ENCODE data around the gene BCR. TPM values are rescaled to one million over a fixed set of nuclear protein-coding genes. Genes with fewer than 3 reads are reported as not detected.

The BCR gene
- polyA plus RNA-seq, 1 donor (not counting 4 experiments of a cell fraction or from before 2014, with no cell fraction given): 25.8 TPM

GRCh38 chr22:23230348-23231068 lies 50.2 kb downstream of the BCR start:
- no peak for FAIRE-seq
- dilution Hi-C loops (cut with MboI; ENCODE audit: extremely low pct_ligation_motif_present, low sequenced_read_pairs): no loop called here
- H3K79me2 ChIP-seq (ENCODE audit: control insufficient read depth, insufficient read depth, low read length): peaks cover 85% of the 10 kb centered on the region

GRCh38 chr22:23231471-23232093 lies 51.3 kb downstream of the BCR start:
- no peak for FAIRE-seq
- Histone ChIP-seq H3K4me1 (ENCODE audit: control insufficient read depth, extremely low read depth, insufficient read depth, low read length) (peaks cover 18% of the 10 kb centered on the region), H3K4me3 (ENCODE audit: control insufficient read depth in 2 of 3, extremely low read depth in 1 of 3, insufficient read depth in 2 of 3, low read depth in 1 of 3, low read length in 3 of 3) (no peak overlapping the region), H3K4me2 (ENCODE audit: control insufficient read depth, extremely low read depth, insufficient read depth, low read depth, low read length) (no peak overlapping the region), H3K9me1 (ENCODE audit: control insufficient read depth, extremely low read depth, insufficient read depth, low read length) (peaks cover 2% of the 10 kb centered on the region), H3K79me2 (ENCODE audit: control insufficient read depth, insufficient read depth, low read length) (peaks cover 95% of the 10 kb centered on the region), H3K27ac (ENCODE audit: control insufficient read depth, insufficient read depth, low read length) (no peak overlapping the region), H3K9ac (ENCODE audit: control insufficient read depth, extremely low read depth, insufficient read depth, low read length) (no peak overlapping the region), H3K27me3 (ENCODE audit: control insufficient read depth, extremely low read depth, insufficient read depth, low read length) (no peaks in the 10 kb centered on the region), H2AFZ (ENCODE audit: control insufficient read depth, low read length) (no peak overlapping the region), H3K9me3 (ENCODE audit: control insufficient read depth, low read depth, low read length) (peaks cover 2% of the 10 kb centered on the region), H3K36me3 (ENCODE audit: control insufficient read depth in 2 of 2, extremely low read depth in 1 of 2, insufficient read depth in 2 of 2, low read length in 2 of 2) (peaks cover 1 to 10% of the 10 kb centered on the region in 2 experiments), H4K20me1 (ENCODE audit: control insufficient read depth, extremely low read depth, insufficient read depth, low read length) (peaks cover 9% of the 10 kb centered on the region)
- dilution Hi-C loops (cut with MboI; ENCODE audit: extremely low pct_ligation_motif_present, low sequenced_read_pairs): no loop called here
- DNase-seq (ENCODE audit: low read depth, low spot score): no peak
- TF ChIP-seq EZH2 (IDR thresholded peaks at IDR 0.05; ENCODE audit: low read length) (no peak), CTCF (optimal IDR thresholded peaks at IDR 0.05 in 1 of 3, IDR thresholded peaks at IDR 0.05 in 1 of 3, conservative IDR thresholded peaks at IDR 0.05 in 1 of 3; ENCODE audit: extremely low read depth in 1 of 3, insufficient read depth in 2 of 3, low read length in 3 of 3) (no peak)

More at GRCh38 chr22:23230348-23231068, 50.2 kb downstream of the BCR start:
- Histone ChIP-seq H3K9me3 (ENCODE audit: control insufficient read depth, low read depth, low read length) (peaks cover 2% of the 10 kb centered on the region), H2AFZ (ENCODE audit: control insufficient read depth, low read length) (no peak overlapping the region), H3K27ac (ENCODE audit: control insufficient read depth, insufficient read depth, low read length) (no peak overlapping the region), H3K27me3 (ENCODE audit: control insufficient read depth, extremely low read depth, insufficient read depth, low read length) (no peaks in the 10 kb centered on the region), H4K20me1 (ENCODE audit: control insufficient read depth, extremely low read depth, insufficient read depth, low read length) (peaks cover 9% of the 10 kb centered on the region), H3K4me3 (ENCODE audit: control insufficient read depth in 2 of 3, extremely low read depth in 1 of 3, insufficient read depth in 2 of 3, low read depth in 1 of 3, low read length in 3 of 3) (no peak overlapping the region), H3K4me2 (ENCODE audit: control insufficient read depth, extremely low read depth, insufficient read depth, low read depth, low read length) (no peak overlapping the region), H3K4me1 (ENCODE audit: control insufficient read depth, extremely low read depth, insufficient read depth, low read length) (peaks cover 24% of the 10 kb centered on the region), H3K9me1 (ENCODE audit: control insufficient read depth, extremely low read depth, insufficient read depth, low read length) (no peaks in the 10 kb centered on the region), H3K36me3 (ENCODE audit: control insufficient read depth in 2 of 2, extremely low read depth in 1 of 2, insufficient read depth in 2 of 2, low read length in 2 of 2) (peaks cover 1 to 6% of the 10 kb centered on the region in 2 experiments), H3K9ac (ENCODE audit: control insufficient read depth, extremely low read depth, insufficient read depth, low read length) (no peak overlapping the region)
- no peak for DNase-seq (ENCODE audit: low read depth, low spot score)
- TF ChIP-seq CTCF (optimal IDR thresholded peaks at IDR 0.05 in 1 of 3, IDR thresholded peaks at IDR 0.05 in 1 of 3, conservative IDR thresholded peaks at IDR 0.05 in 1 of 3; ENCODE audit: extremely low read depth in 1 of 3, insufficient read depth in 2 of 3, low read length in 3 of 3): no peak
- TF ChIP-seq EZH2 (IDR thresholded peaks at IDR 0.05; ENCODE audit: low read length): no peak
